Effector CD4-positive, alpha-beta T cell (primary cell): ENCODE measurements around the gene TDRD9.

Experiments used
- DNase-seq: peaks from one replicate; pipeline ENCODE4 v3.0.0-alpha.2; 2020

The TDRD9 gene

GRCh38 chr14:104076743-104077142 lies 148.5 kb downstream of the TDRD9 start:
- no peak for DNase-seq

GRCh38 chr14:104078031-104078455 lies 149.8 kb downstream of the TDRD9 start:
- peak; percentile 76 for DNase-seq

- DNase-seq, result no peak
Observed at GRCh38 chr14:104080376-104081260, 152.4 kb downstream of the TDRD9 start.

- no peak for DNase-seq
Observed at GRCh38 chr14:104081261-104081835, 153.1 kb downstream of the TDRD9 start.

GRCh38 chr14:104081951-104082464 lies 153.8 kb downstream of the TDRD9 start:
- DNase-seq, result no peak

GRCh38 chr14:104082807-104083206 lies 154.6 kb downstream of the TDRD9 start:
- DNase-seq, result no peak

GRCh38 chr14:104084251-104085002 lies 156.2 kb downstream of the TDRD9 start:
- no peak for DNase-seq

- no peak for DNase-seq
Observed at GRCh38 chr14:104085032-104085888, 157.0 kb downstream of the TDRD9 start, which contains the start of gene ASPG. ASPG (plus strand) TSS chr14:104085700; CDS start chr14:104085771, 71 bp downstream.

- no peak for DNase-seq
Observed at GRCh38 chr14:104085889-104086201, 157.6 kb downstream of the TDRD9 start.

- no peak for DNase-seq
Observed at GRCh38 chr14:104086210-104086660, 158.0 kb downstream of the TDRD9 start.

GRCh38 chr14:104086661-104087461 lies 158.6 kb downstream of the TDRD9 start:
- DNase-seq, result no peak

GRCh38 chr14:104087505-104087904 lies 159.2 kb downstream of the TDRD9 start:
- no peak for DNase-seq

GRCh38 chr14:104087981-104088850 lies 160.0 kb downstream of the TDRD9 start:
- no peak for DNase-seq

GRCh38 chr14:104090071-104090748 lies 162.0 kb downstream of the TDRD9 start:
- DNase-seq, result no peak

GRCh38 chr14:104091061-104091926 lies 163.0 kb downstream of the TDRD9 start:
- no peak for DNase-seq

GRCh38 chr14:104091927-104092771 lies 163.9 kb downstream of the TDRD9 start:
- DNase-seq, result no peak

- no peak for DNase-seq
Observed at GRCh38 chr14:104092931-104093365, 164.7 kb downstream of the TDRD9 start.
